HPDE6-E6E7 (cell line): Measurements from ENCODE around the gene KIAA1755.
A peak's percentile ranks its signal among the peaks of the same experiment; 100 is the strongest.

Experiments
- DNase-seq: peaks from one replicate; pipeline ENCODE4 v3.0.0; 2011; ENCODE audit warnings: missing footprints; ENCODE audit errors: extremely low spot score

Gene KIAA1755

GRCh38 chr20:38184101-38184500 lies 76.4 kb downstream of the KIAA1755 start:
- DNase-seq: peak; percentile 94

GRCh38 chr20:38181971-38182370 lies 78.6 kb downstream of the KIAA1755 start:
- DNase-seq: no peak

DNA sequence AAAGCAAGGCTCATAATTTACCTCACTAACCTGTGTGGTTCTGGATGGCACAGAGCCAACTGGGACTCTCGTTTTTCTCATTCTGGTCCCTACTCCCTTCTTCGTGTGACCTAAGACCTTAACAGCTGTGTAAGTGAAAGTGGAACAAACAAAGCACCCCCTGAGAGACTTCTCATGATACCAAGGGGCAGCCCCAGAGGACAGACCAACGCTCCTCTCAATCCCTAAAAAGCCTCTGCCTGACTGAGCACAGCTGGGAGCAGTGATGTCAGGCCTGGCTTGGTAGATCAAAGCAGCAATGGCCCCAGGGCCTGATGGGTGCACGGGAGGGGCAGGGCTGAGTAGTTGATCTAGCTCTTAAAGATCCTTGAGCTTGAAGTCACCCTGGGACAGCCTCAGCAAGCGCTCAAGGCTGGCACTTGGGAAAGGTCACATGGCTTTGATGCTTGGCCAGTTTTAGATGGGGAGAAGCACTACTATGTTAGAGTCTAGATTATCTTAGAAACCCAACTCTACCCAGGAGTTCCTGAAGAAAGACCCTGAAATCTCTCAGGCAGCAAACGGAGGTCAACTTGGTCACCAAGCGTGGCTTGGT lies 79.2 kb downstream of the KIAA1755 start:
- DNase-seq: no peak

DNA sequence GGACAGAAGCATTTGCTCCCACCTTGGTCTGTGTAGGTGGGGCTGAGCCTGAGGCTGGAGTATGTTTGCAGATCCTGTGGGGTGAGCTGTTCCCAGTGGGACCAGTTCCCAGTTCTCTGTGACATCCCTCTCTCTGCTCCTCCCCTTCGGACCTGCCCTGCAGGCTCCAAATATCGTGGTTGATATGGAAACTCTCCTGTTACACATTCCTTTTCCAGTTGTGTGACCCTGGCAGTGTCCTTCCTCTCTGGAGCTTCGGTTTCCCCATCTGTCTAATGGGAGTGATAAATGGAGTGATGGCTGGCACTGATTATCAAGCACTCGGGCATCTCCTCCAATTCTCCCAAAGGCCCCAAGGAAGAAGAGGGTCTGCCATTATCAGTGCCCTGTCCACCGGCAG lies 79.8 kb downstream of the KIAA1755 start:
- DNase-seq: no peak

DNA sequence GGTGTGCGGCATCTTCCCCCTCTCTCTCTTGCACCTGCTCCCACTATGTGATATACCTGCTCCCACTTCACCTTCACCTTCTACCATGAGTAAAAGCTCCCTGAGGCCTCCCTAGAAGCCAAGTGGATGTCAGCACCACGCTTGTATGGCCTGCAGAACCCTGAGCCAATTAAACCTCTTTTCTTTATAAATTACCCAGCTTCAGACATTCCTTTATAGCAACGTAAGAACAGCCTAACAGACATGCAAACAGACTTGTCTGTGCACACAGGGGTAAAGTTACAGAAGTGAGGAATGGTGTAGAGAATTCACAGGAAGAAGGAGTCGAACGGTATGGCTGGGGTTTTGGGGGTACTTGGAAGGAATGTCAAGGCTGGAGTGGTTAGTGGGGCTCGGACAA lies 80.7 kb downstream of the KIAA1755 start:
- no peak for DNase-seq

DNA sequence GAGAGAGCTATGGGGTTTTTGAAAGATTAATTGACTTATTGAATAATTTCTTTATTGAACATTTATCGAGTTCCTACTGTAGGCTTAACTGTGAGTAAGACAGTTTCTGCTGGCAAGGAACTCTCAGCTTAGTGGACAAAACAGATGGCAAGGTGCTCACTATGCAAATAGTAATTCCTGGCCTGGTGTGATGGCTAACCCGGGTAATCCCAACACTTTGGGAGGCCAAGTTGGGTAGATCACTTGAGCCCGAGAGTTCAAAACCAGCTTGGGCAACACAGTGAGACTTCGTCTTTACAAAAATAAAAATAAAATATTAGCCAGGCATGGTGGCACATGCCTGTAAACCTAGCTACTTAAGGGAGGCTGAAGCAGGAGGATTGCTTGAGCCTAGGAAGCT lies 82.0 kb downstream of the KIAA1755 start:
- DNase-seq: no peak

DNA sequence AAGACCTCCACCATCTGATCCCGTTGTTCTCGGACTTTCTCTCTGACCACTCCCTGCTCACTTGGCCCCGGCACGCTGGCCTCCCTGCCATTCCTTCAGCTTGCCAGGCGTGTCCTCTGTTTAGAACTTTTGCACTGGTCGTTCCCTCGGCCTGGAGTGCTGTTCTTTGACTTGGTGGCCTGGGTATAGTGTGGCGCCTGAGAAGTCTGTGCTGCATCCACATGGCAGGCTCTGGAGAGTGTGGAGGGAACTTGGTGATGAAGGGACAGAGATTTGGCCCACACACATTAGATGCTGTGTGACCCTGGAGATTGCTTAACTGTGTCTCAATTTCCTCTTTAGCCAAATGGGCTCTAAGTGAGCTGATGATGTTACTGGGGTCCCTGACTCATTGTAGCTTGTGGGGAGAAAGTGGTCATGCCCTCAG lies 82.5 kb downstream of the KIAA1755 start:
- DNase-seq: no peak

GRCh38 chr20:38177201-38177600 lies 83.3 kb downstream of the KIAA1755 start:
- no peak for DNase-seq

GRCh38 chr20:38175304-38176180 lies 85.0 kb downstream of the KIAA1755 start:
- no peak for DNase-seq

DNA sequence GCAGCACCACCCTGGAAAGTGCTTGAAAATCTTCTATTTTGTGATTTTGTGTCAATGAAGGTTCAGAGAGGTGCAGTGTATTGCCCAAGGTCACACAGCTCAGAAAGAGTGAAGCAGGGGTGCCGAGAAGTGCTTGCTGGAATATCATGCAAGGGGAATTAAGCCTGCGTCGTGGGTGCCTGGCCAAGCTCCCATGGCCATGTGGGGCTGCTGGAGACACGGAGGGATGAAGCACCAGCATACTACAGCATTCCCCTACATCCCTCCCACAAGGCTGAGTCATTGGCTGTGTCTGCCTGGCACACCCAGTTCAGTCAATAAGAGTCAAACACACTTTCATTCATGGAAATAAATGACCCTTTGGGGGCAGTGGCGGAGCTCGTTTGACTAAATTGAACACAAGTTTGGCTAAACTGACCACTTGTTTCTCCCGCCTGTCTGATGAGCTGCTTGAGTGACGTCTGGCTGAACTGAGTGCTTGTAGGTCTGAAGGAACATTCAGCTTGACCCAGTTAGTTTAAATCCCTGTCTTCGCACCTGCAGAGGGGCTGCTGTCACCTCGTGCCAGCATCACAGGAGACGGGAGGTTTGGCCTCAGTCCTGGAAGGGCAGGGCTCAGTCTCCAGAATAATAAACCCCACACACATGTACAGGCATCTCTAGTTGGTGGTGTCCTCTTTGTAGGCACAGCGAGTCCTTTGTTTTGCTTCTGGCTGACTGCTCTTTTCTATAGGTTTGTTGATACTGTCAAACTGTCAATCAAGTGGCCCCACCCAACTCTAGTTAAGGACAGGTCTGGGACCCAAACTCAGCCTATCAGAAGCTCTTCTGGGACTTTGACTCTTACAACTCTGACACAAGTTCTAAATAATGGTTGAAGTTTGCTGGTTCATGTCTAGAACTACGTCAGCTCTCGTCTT lies 87.0 kb downstream of the KIAA1755 start:
- DNase-seq: peak; percentile 100

DNA sequence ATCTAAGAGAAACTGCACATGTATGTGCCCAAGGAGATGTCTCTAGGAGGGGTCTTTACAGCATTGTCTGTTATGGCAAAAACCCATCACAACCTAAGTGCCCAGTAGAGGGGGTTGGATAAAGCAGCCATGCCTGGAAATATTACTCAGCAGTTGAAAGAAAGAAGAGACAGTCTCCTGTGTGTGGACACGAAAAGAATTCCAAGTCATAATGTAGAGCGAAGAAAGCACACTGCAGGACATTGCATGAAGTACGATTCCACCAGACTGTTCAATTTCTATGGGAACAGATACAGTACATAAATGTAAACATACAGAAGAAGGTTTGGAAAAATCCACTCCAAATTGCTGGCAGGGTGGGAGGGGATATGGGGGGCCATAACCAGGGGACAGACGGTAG lies 88.1 kb downstream of the KIAA1755 start:
- DNase-seq: no peak

GRCh38 chr20:38171675-38172043 lies 88.9 kb downstream of the KIAA1755 start:
- DNase-seq: no peak

- DNase-seq: no peak
These were observed 89.5 kb downstream of the KIAA1755 start for GRCh38 chr20:38170826-38171674.

- no peak for DNase-seq
These were observed 90.2 kb downstream of the KIAA1755 start for GRCh38 chr20:38170219-38170825.

DNA sequence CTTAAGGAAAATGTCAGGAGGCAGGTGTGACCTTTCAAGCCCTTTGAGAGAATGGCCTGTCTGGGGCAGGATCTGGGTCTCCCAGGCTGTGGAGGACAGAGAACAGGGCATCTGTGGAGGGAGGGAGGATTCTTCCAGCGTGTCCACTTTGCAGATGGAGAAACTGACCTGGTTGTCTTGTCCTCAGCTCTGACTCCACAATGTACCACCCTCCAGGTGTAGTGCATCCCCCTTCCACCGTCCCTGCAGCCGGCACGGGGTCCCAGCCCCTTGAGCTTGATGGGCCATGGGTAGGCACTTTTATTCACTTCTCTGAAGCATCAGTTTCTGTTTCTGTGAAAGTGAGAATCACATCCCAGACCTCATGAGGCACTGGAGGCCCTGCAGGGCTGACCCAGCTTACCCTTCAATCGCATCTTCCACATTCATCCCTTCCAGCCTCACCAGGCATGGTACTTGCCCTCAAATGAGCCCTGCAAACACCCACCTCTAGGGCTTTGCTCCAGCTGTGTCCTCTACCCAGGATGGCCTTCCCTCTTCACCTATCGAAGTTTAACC lies 90.8 kb downstream of the KIAA1755 start:
- no peak for DNase-seq

- DNase-seq: no peak
These were observed 91.5 kb downstream of the KIAA1755 start for GRCh38 chr20:38168791-38169589.

DNA sequence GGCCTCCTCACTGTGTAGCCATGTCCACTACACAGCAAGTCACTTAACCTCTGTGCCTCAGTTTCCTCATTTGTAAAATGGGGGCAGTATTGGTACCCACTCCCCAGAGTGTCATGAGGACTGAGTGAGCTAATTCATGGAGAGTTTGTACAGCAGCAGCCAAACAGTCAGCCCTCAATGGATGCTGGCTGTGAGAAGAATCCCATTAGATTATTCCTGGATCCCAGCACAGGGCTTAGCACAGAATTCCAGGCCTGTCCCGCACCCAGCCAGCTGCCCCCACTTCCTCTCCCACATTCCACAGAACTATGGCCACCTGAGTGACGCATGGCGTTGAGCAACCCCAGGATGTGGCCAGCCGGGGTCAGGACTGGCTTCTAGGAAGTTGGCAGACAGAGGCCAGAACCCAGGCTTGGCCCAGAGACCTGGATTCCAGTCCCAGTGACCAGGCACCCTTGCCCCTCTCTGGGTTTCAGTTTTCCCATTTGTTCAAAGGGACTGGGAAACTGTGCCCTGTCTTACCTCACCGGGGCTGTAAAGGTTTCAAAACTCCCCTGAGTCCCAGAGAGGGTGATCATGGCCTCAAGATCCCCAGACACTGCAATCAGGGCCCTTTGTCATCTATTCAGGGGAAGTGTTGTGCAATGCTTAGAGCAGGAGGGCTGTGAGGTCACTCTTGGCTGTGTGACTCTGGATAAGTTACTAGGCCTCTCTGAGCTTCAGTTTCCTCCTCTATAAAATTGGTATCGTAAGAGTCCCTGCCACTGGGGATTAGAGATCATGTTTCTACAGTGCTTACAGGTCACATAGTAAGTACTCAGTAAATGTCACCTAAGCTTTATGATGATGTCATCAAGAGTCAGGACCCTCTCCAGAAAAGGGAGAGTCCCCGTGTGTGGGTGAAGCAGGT lies 92.4 kb downstream of the KIAA1755 start:
- DNase-seq: no peak

DNA sequence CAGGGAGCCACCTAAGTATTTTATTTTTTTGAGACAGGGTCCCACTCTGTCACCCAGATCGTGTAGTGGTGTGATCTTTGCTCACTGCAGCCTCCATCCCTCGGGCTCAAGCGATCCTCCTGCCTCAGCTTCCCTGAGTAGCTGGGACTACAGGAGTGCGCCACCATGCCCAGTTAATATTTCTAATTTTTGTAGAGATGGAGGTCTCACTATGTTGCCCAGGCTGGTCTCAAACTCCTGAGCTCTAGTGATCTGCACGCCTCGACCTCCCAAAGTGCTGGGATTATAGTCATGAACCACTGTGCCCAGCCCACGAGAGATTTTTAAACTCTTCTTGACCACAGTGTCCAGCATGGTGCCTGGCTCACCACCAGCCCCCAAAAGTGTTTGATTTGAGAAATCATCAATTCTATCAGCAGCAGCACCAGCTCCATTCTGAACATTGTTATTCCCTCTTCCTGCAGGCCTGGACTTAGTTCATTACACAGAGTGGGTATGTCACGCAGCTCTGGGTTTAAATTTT lies 93.1 kb downstream of the KIAA1755 start:
- no peak for DNase-seq
